HG03442 (cell line): ENCODE results near the gene MFSD1.

Experiments used
- ATAC-seq: cut with Tn5 transposase; IDR thresholded peaks from one replicate; pipeline ENCODE4 v1.9.1; 2021; ENCODE audit warnings: mild to moderate bottlenecking, moderate library complexity; ENCODE audit not compliant: unreplicated experiment

The MFSD1 gene

DNA sequence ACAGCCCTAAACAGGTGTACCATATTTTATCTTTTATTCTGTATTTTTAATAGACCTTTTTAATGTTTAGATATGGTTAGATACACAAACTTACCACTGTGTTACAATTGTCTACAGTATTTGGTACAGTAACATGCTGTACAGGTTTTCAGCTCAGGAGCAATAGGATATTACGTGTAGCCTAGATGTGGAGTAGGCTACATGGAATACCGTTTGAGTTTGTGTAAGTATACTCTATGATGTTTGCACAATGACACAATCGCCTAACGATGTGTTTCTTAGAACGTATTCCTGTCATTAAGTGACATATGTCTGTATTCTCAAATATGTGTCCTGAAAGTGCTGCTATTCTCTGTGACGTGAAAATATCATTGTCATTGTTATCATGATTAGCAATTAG lies 62.6 kb downstream of the MFSD1 start:
- no peak for ATAC-seq

DNA sequence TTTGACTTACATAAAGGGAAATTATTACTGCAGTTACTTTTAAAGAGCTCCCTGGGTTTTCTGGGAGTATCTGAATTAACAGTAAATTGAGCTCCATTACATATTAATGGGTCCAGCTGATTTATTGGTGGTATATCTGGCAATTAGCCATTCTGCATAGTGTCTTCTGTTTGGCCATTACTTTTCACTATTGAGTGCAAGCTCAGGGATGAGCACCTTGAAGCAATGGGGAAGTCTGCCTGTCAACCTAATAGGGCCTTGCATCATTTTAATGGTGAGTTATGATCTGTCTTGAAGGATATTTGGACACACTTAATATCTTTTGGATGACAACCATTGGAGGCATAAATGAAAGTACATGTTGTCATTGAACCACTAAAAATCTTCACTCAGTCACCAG lies 73.8 kb downstream of the MFSD1 start:
- ATAC-seq, result no peak
